HK-2 (cell line): ENCODE results near the gene SRBD1.

Experiments
- DNase-seq: peaks from one replicate; pipeline ENCODE4 v3.0.0-alpha.2; 2018; ENCODE audit not compliant: unreplicated experiment

Gene SRBD1

DNA sequence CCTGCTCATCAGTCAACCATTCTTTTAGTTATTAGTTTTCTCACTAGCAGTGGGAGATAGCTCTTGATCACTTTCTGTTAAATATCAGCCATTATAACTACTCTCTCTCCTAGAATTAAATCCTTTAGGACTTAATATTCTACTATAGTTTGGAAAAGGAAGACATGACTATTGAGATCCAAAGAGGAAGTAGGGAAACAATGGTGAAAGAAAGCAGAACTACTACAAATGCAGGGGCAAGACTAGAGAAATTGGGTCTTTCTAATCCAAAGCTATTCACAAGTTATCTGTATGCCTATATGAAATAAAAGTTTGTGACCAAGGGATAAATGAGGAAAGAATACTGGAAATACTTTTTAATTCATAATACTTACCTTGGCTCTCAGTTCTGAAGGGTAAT, 65.1 kb downstream of the SRBD1 start:
- no peak for DNase-seq

DNA sequence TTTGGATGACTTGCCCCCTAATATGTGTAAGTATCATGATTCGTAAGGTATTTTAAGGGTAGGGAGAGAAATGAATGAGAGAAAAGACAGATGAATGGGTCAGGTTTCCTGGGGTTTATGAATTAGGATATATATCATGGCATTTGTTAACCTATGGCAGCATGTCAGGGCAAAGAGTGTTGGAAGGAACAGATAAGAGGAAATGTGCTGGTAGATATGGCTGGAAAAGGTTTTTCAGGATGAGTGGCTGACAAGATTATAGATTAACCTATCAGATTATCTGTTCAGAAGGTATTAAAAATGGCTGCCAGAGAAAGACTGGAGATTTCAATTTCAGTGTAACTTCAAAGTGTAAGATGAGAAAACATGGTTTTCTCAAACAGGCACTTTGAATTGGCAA, 67.8 kb downstream of the SRBD1 start:
- no peak for DNase-seq

DNA sequence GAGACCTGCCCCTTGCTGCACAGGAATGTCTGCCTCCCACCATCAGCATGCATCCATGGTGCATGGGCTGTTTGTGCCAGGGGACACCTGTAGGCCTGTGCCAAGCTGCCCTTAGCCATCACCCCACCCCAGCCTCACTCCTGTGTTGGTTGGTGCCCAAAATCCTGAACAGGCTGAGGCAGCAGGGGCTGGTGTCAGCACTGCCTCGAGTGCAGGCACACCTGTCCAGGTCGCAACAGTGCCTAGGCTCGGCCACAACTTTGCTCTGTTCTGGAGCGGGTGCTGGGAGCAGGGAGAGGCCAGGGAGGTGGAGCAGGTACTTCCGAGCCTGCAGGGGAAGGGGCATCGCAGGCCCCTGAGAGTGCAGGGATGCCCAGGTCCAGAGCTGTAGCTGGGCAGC, 69.1 kb downstream of the SRBD1 start:
- DNase-seq, result no peak

DNA sequence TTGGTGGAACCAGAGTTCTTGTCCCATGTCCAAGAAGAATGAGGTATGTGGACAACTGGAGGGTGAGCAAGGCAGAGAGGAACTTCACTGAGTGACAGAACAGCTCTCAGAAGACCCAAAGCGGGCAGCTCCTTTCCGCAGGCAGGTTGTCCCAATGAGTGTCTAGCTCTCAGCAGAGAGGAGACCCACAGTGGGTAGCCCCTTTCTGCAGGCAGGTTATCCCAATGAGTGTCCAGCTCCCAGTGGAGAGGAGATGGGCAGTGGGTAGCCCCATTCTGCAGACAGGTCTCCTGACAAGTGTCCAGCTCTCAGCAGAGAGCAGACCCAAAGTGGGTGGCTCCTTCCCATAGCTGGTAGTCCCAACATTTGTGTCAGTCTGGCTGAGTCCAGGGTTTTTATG, 69.6 kb downstream of the SRBD1 start:
- DNase-seq, result no peak

DNA sequence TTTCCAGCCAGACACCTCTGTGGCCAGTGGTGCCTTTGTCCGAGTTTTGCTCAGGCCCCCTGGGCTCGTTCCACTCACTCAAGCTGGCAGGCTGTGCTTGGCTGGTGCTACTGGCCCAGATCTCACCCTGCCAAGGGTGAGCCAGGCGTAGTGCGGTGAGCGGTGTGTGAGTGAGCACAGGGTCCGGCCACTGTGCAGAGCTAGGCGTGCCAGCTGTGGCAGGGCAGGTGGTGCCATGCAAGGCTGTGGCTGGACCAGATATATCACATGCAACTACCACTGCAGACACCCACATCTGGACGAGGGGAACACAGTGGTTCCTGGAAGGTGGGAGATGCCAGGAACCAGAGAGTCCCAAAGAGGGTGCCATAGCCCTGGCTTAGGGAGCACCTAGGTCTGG, 70.1 kb downstream of the SRBD1 start:
- DNase-seq, result no peak

DNA sequence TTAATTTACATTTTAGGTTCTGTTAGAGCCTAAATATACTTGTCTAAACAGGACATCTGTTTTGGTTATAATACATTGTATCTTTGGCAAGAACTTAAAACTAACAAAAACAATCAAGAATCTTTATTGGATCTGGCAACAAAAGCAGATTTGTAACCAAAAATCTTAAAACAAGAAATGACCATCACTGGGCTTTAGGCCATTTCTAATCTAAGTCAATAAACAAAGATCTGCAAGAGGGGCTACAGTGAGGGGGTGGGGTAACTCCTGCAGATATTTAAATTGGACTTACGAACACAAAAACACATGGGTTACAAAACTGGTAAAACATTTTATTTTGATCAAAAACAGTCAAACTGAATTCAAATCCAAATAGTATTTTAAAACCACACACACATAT, 77.3 kb downstream of the SRBD1 start:
- DNase-seq, result no peak

DNA sequence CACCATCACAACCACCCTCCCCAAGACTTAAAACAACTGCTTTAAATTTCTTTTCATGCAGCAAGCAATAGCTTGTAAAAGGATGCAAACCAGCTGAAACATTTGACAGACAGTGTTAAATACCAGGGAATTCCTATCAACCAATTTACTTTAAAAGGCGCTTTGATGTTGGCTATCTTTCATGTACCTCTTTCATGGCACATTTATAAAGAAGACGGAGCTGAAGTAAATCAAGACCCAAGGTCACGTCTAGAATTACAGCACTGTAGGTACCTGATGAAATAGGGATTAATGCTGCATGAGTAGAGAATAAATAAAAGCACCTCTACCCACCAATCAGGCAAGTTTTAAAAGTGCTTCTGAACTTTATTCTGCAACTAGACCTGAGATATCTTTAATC, 78.9 kb downstream of the SRBD1 start:
- no peak for DNase-seq

DNA sequence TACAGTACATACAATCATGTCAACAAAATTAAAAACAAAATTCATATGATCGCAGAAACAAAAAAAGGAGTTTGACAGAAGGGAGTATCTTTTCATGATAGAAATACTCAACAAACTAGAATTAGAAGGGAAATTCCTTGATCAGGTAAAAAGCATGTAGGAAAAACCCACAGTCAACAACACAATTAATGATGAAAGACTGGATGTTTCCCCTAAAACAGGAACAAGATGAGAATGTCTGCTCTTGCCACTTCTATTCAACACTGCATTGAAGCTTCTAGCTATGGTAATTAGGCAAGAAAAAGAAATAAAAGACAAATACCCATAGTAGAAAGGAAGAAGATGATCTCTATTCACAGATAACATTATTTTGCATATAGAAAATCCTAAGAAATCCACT, 87.1 kb downstream of the SRBD1 start:
- no peak for DNase-seq

DNA sequence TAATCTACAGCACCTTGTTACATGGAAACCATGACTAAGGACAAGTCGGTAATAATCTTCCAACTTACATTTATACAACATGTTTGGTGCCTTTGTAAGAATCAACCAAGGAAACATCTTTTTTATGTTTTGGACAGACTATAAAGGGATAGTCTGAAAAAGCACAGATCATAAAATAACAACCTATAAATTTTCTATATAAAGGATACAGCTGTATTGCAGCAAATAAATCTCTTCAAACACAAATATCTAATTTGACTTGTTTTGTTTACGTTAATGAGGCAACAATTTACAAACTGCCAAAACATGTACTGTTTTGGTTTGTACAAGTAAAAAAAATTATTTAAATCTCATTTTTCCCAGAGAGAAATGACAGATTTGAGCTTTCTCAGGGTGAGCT, 92.5 kb downstream of the SRBD1 start:
- no peak for DNase-seq

DNA sequence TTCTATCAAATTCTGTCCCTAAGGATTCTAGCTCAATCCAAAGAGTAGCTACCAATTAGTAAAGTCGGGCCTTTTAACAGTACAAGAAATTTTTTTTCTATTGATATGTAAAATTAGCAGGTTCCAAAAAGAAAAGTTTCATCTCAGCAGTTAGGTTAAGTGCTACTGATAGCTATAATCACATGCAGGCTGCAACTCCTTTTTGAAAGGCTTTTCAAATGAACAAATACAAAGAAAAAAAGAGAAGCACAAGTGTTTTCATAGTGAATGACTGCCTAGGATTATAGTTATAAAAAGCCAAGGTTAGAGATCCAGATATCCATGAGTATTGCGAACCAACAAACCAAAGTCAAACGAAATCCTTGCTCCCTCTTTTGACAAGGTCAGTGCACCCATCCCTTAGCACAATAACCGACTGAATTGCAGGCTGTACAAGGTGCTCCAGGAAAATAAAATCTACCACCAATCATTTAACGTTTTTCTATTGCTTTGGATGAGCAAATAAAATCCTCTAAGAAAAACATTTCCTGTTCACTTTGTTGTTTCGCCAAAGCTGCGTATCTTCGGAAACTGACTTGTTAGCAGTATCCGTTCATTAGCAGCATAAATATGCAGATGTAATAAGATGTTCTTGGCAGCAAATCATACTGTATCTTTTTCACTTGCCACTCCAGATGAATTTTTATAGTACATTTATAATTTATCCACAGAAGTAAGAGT, 100.2 kb downstream of the SRBD1 start:
- DNase-seq, result no peak

DNA sequence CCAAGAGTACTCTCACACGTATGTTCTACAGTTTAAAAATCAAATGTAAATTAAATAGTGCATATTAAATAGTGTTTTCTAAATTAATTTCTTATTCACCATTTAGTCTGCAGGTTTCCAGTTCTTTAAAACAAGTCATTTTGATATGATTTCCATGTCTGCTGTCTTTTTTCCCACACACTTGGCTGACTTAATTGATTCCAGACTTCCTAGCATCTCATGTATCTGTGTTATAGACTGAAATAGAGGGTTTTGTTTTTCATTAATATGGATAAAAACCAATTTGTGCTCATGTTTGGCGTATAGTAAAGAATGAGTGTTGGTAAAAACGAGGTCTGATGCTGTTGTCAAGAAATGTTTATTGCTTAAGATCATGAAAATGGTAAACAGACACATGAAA, 104.3 kb downstream of the SRBD1 start:
- no peak for DNase-seq

DNA sequence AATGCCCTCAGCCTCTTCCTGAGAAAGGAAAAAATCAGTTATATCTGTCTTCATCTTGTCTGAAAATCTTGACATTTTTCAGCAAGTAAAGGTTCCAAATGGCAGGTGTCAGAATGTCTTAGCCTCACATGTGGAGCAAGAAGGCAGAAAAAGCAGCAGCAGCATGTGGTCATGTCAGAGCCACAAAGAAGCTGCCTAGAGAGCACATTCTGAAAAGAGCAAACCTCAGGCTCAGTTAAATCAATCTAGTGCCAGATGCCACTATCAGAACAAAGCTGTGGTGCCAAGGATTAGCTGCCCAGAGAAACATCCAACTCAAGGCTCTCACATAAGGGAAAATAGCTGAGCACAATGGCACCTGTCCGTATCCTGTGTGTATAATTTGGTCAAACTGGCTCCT, 105.9 kb downstream of the SRBD1 start:
- DNase-seq, result no peak

DNA sequence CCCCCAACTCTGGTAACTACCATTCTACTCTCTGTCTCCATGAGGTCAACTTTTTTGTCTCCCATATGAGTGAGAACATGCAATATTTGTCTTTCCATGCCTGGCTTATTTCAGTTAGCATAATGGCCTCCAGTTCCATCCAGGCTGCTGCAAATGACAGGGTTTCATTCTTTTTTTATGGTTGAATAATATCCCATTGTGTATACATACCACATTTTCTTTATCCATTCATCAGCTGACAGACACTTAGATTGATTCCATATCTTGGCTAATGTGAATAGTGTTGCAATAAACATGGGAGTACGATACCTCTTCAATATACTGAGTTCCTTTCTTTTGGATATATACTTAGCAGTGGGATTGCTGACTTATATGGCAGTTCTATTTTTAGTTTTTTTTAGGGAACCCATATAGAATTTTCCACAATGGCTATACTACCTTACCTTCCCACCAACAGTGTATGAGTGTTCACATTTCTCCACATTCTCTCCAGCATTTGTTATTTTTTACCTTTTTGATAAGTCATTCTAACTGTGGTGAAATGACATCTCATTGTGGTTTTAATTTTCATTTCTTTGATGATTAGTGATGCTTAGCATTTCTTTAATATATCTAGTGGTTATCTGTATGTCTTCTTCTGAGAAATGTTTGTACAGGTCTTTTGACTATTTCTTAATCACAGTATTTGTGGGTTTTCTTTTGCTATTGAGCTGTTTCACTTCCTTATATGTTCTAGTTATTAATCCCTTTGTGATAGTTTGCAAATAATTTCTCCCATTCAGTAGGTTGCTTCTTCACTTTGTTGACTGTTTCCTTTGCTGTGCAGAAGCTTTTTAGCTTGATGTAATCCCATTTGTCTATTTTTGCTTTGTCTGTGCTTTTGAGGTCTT, 112.2 kb downstream of the SRBD1 start:
- DNase-seq, result no peak

DNA sequence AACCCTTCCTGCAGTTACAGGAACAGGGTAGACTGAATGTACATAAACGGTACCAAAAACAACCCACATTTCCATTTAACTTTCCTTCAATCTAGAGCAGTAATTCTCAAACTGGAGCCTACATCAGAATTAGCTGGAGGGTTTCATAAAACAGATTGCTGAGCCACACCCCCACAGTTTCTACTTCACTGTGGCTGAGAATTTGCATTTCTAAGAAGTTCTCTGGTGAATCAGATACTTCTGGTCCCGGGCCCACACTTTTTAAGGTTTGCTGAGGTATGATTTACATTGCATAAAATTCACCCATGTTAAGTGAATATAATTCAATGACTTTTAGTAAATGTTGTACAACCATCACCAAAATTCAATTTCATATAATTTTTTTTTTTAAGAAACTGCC, 113.7 kb downstream of the SRBD1 start:
- DNase-seq, result no peak

DNA sequence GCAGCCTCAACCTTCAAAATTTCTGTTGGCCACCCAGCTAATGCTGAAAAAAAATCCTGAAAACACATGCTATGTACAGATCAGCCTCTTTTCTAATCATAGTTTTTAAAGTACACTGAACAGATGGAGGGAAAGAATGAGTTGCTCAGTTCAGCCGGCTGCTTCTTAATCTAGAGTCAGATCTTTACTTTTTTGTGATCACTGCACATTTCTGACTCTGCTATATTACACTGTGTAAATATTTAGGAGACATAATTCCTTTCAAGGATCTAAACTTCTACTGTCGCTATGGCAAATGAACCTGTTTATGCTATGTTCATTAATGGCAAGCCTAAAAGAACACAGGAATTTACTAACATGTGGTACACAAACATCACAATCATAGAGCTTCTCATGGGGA, 114.2 kb downstream of the SRBD1 start:
- DNase-seq, result no peak

DNA sequence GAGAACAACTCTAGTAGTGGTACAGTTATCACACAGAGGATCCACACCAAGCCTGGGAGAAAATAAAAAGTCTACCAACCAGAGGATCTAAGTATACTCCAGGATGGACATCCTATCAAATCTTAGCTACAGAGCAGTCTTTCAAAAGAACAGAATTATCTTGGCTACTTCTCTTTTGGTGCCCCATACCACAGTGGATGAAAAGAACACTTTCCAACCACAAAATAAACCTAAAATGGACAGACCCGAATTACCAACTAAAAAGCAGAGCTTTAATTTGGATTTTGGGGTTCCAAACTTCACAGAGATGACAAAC, 116.1 kb downstream of the SRBD1 start:
- no peak for DNase-seq

DNA sequence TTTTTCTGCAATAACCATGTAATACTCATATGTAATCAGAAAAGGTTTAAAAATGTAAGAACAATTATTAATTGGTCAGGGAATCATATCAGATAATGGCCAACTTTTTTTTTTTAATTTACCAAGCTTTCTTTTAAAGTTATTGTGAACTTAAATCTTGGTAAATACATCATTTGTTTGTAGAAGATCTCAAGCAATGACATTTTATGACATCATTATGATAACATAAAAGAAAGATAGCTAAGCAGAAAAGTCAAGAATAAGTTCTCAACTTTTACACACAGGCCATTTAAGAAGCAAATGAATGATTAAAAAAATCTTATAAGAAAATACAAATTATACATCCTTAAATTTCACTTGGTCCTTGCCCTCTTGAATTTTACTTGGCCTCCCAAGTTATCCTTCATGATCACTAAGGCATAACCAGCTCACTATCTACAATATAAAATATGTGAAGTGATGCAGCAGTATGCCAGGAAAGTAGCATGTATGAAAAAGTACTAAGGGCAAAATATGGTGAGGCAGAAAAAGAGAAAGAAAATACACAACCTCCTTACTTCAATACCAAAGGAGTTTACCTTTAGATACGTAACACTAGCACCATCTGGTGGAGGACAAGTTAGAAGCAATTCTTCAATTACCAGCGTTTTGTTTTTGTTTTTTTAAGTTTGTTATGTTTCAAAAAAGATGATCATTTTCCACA, 116.6 kb downstream of the SRBD1 start:
- no peak for DNase-seq

DNA sequence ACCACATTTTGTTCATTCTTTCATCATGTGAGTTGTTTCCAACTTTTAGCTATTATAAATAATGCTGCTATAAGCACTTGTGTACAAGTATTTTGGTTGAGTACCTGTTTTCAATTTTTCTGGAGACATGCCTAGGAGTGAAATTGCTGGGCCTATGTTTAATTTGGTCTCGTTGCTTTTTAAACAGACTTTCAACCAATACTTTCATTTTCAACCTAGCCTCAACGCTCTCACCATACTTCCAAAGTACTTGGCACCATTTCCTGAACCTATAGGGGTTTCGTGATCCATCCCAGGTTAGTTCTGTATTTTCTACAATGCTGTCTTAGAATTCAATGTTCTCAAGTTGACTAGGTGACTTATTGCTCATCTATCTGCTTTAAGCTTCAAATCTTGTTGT, 126.1 kb downstream of the SRBD1 start:
- no peak for DNase-seq

DNA sequence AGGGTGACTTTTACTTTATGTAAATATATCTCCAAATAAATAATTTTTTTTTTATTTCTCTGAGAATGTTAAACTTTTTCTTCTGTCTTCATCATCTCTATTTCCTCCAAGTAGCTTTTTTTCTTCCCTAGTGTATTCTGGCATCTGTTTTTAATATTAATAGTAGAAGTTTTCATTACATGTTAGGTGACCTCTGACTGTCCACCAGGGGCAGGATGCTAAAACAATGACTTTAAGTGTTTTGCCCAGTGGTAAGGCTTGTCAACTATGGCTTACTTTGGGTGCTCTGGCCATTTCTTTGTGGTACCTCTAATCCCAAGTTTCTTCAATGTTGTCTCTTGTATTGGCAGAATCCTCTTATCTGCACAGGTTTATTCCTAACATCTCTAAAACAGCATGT, 127.1 kb downstream of the SRBD1 start:
- DNase-seq, result no peak

DNA sequence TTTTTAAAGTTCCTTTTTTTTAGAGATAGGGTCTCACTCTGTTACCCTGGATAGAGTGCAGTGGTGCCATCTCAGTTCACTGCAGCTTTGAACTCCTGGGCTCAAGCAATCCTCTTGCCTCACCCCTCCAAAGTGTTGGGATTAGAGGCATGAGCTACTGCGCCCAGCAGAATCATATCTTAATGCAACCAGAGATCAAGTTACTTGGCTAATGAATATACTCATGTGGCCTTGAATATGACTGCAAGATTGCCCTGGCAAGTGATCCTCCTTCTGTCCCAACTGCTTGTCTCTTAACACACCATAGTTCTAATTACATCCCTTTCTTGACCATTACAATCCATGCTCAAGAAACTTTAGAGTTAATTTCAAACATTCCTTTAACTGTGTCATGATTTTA, 133.5 kb downstream of the SRBD1 start:
- DNase-seq, result no peak

DNA sequence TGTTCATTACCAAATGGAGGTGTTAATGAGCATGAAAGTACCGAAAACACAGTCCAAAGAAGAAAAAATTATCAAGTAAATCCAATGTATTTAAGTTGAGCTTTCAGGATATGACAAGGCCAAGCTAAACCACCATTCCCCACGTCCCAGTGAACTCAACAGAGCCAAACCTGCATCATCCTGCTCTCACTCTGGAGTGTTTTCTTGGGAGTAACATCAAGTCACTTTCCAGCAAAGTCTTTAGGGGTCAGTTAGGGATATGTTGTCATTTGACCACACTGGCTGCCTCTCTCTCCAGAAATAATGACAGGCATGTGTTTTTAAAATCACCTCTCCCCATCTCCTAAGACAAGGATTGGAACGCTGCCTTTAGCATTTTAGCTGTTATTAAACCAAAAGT, 140.5 kb downstream of the SRBD1 start:
- DNase-seq, result no peak

DNA sequence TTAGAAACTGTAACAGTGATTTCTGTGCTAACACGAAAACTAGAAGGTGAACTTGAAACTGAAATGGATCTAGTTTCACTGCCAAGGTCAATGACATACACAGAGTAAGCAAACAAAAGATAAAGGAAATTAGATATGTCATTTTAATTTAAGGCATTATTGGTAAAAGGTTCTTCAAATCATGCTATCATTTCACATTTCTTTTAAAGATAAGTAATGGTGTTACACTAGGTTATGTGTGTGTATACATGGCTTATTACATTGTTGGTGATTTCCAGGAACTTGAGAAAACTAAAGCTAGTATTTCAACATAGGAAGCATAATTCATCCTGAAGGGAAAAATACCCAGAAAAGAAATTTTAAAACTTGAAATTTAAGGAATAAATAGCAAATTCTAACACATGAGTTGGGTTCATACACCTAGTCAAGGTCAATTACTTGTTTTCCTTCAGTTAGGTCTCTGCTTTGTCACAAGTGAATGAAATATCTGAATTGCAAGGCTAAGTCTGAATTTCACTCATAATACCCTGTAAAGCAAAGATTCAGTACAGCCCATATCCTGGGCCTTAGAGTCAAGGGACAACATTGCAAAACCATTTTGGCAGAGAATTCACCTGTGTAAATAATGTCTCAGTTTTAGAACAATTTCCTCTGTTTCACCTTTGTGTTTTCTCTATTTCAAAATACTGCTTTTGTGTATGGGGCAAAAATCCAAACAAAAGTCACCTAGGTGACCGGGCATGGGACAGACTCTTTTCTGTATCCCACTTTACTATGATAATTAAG, 141.6 kb downstream of the SRBD1 start:
- DNase-seq, result no peak
